HepG2 (cell line): Measurements from ENCODE around the gene C14orf93. TPM values are rescaled to one million over a fixed set of nuclear protein-coding genes. Genes with fewer than 3 reads are reported as not detected.
A peak's percentile ranks its signal among the peaks of the same experiment; 100 is the strongest.

Source experiments
- ATAC-seq: fragments of 200-7000 bp; cut with Tn5 transposase; 3 replicates; pipeline ENCODE4 v1.9.1; 2020; ENCODE audit warnings: mild to moderate bottlenecking, moderate library complexity
- BruUV-seq: library from RNA; stranded (reverse); fragments of 400-500 nt; replicated peaks from 2 replicates; lab custom pipeline; 2021; lab: Mats Ljungman, UMichigan
- CTCF ChIA-PET: fragments of 300-600 bp; formaldehyde crosslinking; extraction: SDS; loops from one replicate; lab custom pipeline; 2021; ENCODE audit warnings: low total read pairs, inconsistent platforms, low intra/inter-chr PET ratio; lab: Yijun Ruan, JAX
- POLR2A ChIA-PET: fragments of 350-600 bp; sonication (Branson Sonifier 250); formaldehyde crosslinking; loops from one replicate; lab custom pipeline; 2020; ENCODE audit warnings: antibody characterized with exemption, inconsistent platforms; lab: Yijun Ruan, JAX
- DNase-seq: peaks from one replicate; pipeline ENCODE4 v3.0.0-alpha.2; 2015; ENCODE audit warnings: low spot score
- FAIRE-seq: peaks from 3 replicates; lab custom pipeline; 2011; peaks lifted over from hg19 to GRCh38; lab: Jason Lieb, UNC
- H2AFZ ChIP-seq: one replicate; pipeline ENCODE4 v1.6.1; 2011; ENCODE audit warnings: low read length, inconsistent platforms
- H3K27ac ChIP-seq: fragments of 300-600 bp; 3 replicates; pipeline ENCODE4 v1.8.0; 2011; ENCODE audit warnings: mixed run types, mild to moderate bottlenecking, mixed read lengths, low read length, inconsistent platforms; ENCODE audit not compliant: insufficient read depth; ENCODE audit errors: extremely low read length
- H3K27me3 ChIP-seq, 2 experiments: fragments of 200-600 bp in 1 of 2; 2 replicates in 1 of 2; 3 replicates in 1 of 2; pipeline versions ENCODE4 v1.6.0 to v1.8.0; 2011; ENCODE audit warnings: low read length in 2 of 2, mild to moderate bottlenecking in 2 of 2, moderate library complexity in 2 of 2, inconsistent platforms in 1 of 2; ENCODE audit not compliant: insufficient read depth in 2 of 2, control insufficient read depth in 1 of 2
- H3K36me3 ChIP-seq, 2 experiments: fragments of 200-600 bp in 1 of 2; replicated peaks in 1 of 2; 2 replicates in 1 of 2; 3 replicates in 1 of 2; pipeline versions ENCODE4 v1.5.1 to v1.8.0; 2011; ENCODE audit warnings: low read length in 2 of 2, inconsistent platforms in 1 of 2; ENCODE audit not compliant: insufficient read depth in 2 of 2, control insufficient read depth in 1 of 2
- H3K4me1 ChIP-seq: 2 replicates; pipeline ENCODE4 v1.5.1; 2012; ENCODE audit warnings: low read length, inconsistent platforms; ENCODE audit not compliant: insufficient read depth
- H3K4me2 ChIP-seq: 2 replicates; pipeline ENCODE4 v1.6.0; 2011; ENCODE audit warnings: low read depth, low read length, inconsistent platforms
- H3K4me3 ChIP-seq, 3 experiments: fragments of 200-600 bp in 1 of 3; sonication (generic), shearing (Covaris generic) in 1 of 3; replicated peaks in 1 of 3; 2 replicates each; pipeline ENCODE4 v1.5.1; 2011 to 2016; ENCODE audit warnings: low read length in 3 of 3, inconsistent platforms in 2 of 3, low read depth in 2 of 3, mild to moderate bottlenecking in 2 of 3, control low read depth in 1 of 3, mixed read lengths in 1 of 3; ENCODE audit not compliant: insufficient read depth in 1 of 3
- H3K79me2 ChIP-seq: one replicate; pipeline ENCODE4 v1.6.1; 2011; ENCODE audit warnings: low read length, inconsistent platforms; ENCODE audit not compliant: insufficient read depth
- H3K9ac ChIP-seq: 2 replicates; pipeline ENCODE4 v1.6.0; 2011; ENCODE audit warnings: mild to moderate bottlenecking, low read depth, low read length, inconsistent platforms; ENCODE audit not compliant: insufficient read depth
- H3K9me3 ChIP-seq: 2 replicates; pipeline ENCODE4 v1.5.1; 2012; ENCODE audit warnings: mild to moderate bottlenecking, low read length
- H4K20me1 ChIP-seq: 2 replicates; pipeline ENCODE4 v1.6.0; 2011; ENCODE audit warnings: inconsistent platforms, mild to moderate bottlenecking, low read length, moderate library complexity; ENCODE audit not compliant: insufficient read depth
- AGO2 ChIP-seq: fragments of 200-400 bp; formaldehyde crosslinking; optimal IDR thresholded peaks from 2 replicates; pipeline ENCODE3; 2017; ENCODE audit warnings: mild to moderate bottlenecking, low read depth, low read length, moderate library complexity
- ATF2 ChIP-seq: sonication (generic); formaldehyde crosslinking; IDR thresholded peaks from 2 replicates; pipeline ENCODE4 v1.4.0; 2020; ENCODE audit warnings: missing genetic modification reagents
- CBX5 ChIP-seq: sonication (generic); formaldehyde crosslinking; IDR thresholded peaks from 2 replicates; pipeline ENCODE4 v1.4.0; 2020; ENCODE audit warnings: missing genetic modification reagents, borderline replicate concordance
- SOX6 ChIP-seq, 2 experiments: fragments of 450-650 bp in 1 of 2; sonication (generic) in 1 of 2; formaldehyde crosslinking in 1 of 2; IDR thresholded peaks; 2 replicates each; pipeline versions ENCODE4 v1.4.0 to v1.6.1; 2017 to 2020; ENCODE audit warnings: antibody characterized with exemption in 1 of 2, mild to moderate bottlenecking in 1 of 2, missing genetic modification reagents in 1 of 2
- TIGD3 ChIP-seq: sonication (generic); formaldehyde crosslinking; IDR thresholded peaks from 2 replicates; pipeline ENCODE4 v1.5.1; 2020; ENCODE audit warnings: mild to moderate bottlenecking, missing genetic modification reagents, borderline replicate concordance
- ZBTB39 ChIP-seq: sonication (generic); formaldehyde crosslinking; IDR thresholded peaks from 2 replicates; pipeline ENCODE4 v1.5.0; 2020; ENCODE audit warnings: missing genetic modification reagents
- ZNF543 ChIP-seq: sonication (generic); formaldehyde crosslinking; IDR thresholded peaks from 2 replicates; pipeline ENCODE4 v1.4.0; 2020; ENCODE audit warnings: mild to moderate bottlenecking, missing genetic modification reagents
- ZNF580 ChIP-seq: IDR thresholded peaks from 2 replicates; pipeline ENCODE4 v1.6.1; 2016; ENCODE audit warnings: low read depth, borderline replicate concordance
- WGBS: methylation state at CpG from one replicate; pipeline ENCODE4 v1.1.6; 2017; ENCODE audit warnings: low lambda C conversion rate; 5-methylcytosine and 5-hydroxymethylcytosine counted together
- in situ Hi-C: cut with HindIII; loops from 2 replicates; pipeline ENCODE4 v1.10.0; 2017; ENCODE audit warnings: low pct_unique_long_range_greater_than_20kb; ENCODE audit not compliant: extremely low pct_ligation_motif_present
- intact Hi-C: fragments of 100-400 bp; cut with micrococcal nuclease; formaldehyde crosslinking; loops from one replicate; pipeline ENCODE4 v1.10.0; 2022; ENCODE audit not compliant: unreplicated experiment
- polyA plus RNA-seq, 8 experiments: library from polyadenylated mRNA; depleted of rRNA in 3 of 8; stranded (reverse) in 7 of 8; unstranded in 1 of 8; fragments of >200 nt; fragmentation: Illumina TruSeq in 4 of 8; extraction: Trizol in 4 of 8; gene quantifications; 2 replicates each; pipeline versions ENCODE4 v1.2.1 to v1.2.3, GENCODE V29; 2011 to 2016; ENCODE audit warnings: low read depth in 4 of 8, missing spikeins in 1 of 8, mixed read lengths in 1 of 8; ENCODE audit not compliant: insufficient read depth in 1 of 8
- total RNA-seq, 5 experiments: library from RNA; depleted of rRNA; stranded (reverse); fragments of >200 nt; fragmentation: Illumina TruSeq; extraction: Trizol; gene quantifications; 2 replicates each; pipeline ENCODE4 v1.2.3, GENCODE V29; 2016; ENCODE audit warnings: low read depth in 1 of 5

The C14orf93 gene
- total and polyA plus RNA-seq, 2 of the 13 experiments (the other 11 are each of a cell fraction or from before 2014, with no cell fraction given): 11.4 to 22.5 TPM

- TF ChIP-seq ZNF580 (CRISPR knock-in tag) (peak; percentile 44; the same call in 1 of the 2 replicates), CBX5 (no peak), TIGD3 (CRISPR knock-in tag) (no peak), ZNF543 (peak; percentile 16; the same call in 1 of the 2 replicates)
Observed at GRCh38 chr14:23009939-23010726, at the start of gene C14orf93 (continued).

- Histone ChIP-seq H3K27me3 (peaks cover 0 to 6% of the 10 kb centered on the region in 2 experiments; a peak in 1 of 5 replicates), H2AFZ (no peak overlapping the region), H3K4me1 (peaks cover 29% of the 10 kb centered on the region), H3K36me3 (peaks cover 41 to 45% of the 10 kb centered on the region in 2 experiments), H4K20me1 (peaks cover 13% of the 10 kb centered on the region; the same call in 1 of the 2 replicates), H3K79me2 (no peaks in the 10 kb centered on the region), H3K4me3 (no peak overlapping the region), H3K27ac (no peak overlapping the region), H3K4me2 (no peak overlapping the region), H3K9me3 (no peaks in the 10 kb centered on the region), H3K9ac (no peak overlapping the region)
- DNase-seq: no peak
- CTCF ChIA-PET: interaction anchor here (0.7 to 8.5 kb wide), 14 partner anchors 10 to 502 kb away, joined by 3 to 173 read pairs (median 4); no protein-coding TSS in a partner anchor
- no peak for FAIRE-seq
- BruUV-seq: TSS peak; percentile 83
- in situ Hi-C loops: no loop called here
- ATAC-seq: no peak
- POLR2A ChIA-PET: interaction anchor here (0.6 to 7.4 kb wide), 28 partner anchors 10 to 262 kb away, joined by 3 to 72 read pairs (median 6); partner anchors contain the start of genes ACIN1, AJUBA, BCL2L2 and C14orf119
- intact Hi-C loops: loop anchor here (1.0 kb wide), 5 partner anchors 52 to 502 kb away; no protein-coding TSS in a partner anchor
- WGBS: 97% methylated on average over 32 of the region's 32 CpGs
- TF ChIP-seq AGO2 (peak; percentile 93), ZBTB39 (CRISPR knock-in tag) (no peak), SOX6 (IDR thresholded peaks at IDR 0.05) (peak; percentile 59; the same call in 1 of the 2 replicates), SOX6 (CRISPR knock-in tag; IDR thresholded peaks at IDR 0.05) (no peak), ATF2 (no peak)
Observed at GRCh38 chr14:23058654-23059504, 48.9 kb upstream of the C14orf93 start.
